GM21737 (cell line): Measurements from ENCODE around the gene CLEC4M.
"Not testable (repeated sequence)": the region's sequence is repeated elsewhere in the genome, so short reads cannot be mapped to it uniquely, and the experiment has no call there.

Experiments used
- ATAC-seq: cut with Tn5 transposase; IDR thresholded peaks from one replicate; pipeline ENCODE4 v1.9.1; 2021; ENCODE audit warnings: mild to moderate bottlenecking, moderate library complexity; ENCODE audit not compliant: unreplicated experiment

CLEC4M gene

DNA sequence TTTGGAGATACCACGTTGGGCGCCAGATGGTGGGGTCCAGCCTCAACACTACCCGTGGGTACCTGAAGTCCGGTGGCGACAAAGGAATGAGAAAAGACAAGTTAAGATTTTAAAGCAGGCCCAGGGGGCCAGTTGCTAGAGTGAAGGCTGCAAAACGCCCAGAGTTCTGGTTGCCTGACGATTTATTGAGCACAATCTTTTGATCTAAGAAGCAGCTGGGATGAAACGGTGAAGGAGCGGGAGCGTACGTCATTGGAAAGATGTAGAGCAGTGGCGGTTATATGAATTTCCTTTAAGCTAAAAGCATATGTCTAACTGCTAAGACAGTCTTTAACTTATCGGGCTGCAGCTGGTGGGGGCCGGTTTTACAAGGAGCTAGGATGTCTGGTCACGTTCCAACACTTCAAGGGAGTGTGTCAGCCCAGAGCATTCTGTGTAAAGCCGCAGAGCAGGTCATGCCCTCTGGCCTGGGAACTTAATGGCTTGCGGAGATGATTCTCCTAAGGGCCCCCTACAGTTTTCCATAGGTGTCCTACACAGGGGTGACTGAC is 38.1 kb downstream of the CLEC4M start:
- ATAC-seq, result no peak

DNA sequence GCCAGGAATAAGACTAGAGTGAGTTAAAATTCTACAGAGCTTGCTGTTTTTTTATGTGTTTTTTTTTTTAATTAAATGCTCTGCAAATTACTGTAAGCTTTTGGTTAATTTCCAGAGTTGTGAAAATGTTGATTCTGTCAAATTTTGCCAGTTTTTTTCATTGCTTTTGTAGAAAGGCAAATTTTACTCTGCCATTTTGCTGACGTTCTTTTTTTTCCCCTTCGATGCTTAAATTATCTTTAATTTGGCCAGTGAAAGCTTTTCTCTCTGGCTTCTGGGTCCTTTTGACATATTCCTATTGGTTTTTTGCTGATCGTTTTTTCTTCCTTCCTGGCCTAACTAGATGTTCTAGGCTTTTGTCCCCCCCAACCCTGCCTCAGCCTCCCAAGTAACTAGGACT is 43.2 kb downstream of the CLEC4M start:
- ATAC-seq, result no peak

GRCh38 chr19:7806876-7807275 is 43.8 kb downstream of the CLEC4M start:
- ATAC-seq, result no peak

GRCh38 chr19:7808108-7808507 is 45.1 kb downstream of the CLEC4M start:
- no peak for ATAC-seq

DNA sequence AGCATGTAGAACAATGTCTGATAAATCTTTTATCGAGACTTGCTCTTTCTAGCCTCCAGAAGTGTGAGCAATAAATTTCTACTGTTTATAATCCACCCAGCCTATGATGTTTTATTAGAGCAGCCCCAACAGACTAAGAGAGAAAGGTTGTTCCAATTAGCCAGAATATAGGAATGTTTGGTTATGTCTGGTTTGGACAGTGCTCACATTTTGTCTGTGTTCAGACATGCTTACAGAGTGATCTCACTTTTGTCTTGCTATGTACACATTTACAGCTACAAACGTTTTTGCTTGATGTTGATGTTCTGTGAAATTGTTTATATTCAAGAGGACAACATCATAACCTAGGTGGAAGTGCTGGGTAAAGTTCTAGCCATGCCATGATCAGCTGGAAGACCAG is 48.9 kb downstream of the CLEC4M start:
- no peak for ATAC-seq

DNA sequence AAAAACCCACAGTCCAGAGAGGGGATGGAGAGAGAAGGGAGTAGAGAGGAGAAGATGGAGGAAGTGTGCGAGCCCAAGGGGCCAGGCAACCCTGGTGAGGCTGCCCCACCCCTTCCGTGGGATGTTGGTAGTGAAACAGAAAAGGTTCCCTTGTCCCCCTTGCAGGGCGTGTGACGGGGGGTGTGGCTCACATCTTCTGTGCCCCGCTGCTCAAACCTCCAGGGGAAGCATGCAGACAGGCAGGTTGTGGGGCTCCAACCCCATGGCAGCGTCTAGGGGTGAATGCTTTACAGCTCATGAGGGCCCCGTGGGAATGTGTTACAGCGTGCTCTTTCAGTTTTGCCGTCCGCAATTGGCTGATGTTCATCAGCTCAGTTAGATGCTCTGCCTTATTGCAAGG is 52.3 kb downstream of the CLEC4M start:
- no peak for ATAC-seq

DNA sequence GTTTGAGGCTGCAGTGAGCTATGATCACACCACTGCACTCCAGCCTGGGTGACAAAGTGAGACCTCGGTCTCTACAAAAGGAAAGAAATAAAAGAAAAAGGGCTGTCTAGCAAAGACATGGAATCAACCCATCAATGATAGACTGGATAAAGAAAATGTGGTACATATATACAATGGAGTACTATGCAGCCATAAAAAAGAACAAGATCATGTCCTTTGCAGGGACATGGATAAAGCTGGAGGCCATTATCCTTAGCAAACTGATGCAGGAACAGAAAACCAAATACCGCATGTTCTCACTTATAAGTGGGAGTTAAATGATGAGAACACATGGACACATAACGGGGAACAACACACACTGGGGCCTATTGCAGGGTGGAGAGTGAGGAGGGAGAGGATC is 53.0 kb downstream of the CLEC4M start:
- ATAC-seq, result not testable (repeated sequence)

DNA sequence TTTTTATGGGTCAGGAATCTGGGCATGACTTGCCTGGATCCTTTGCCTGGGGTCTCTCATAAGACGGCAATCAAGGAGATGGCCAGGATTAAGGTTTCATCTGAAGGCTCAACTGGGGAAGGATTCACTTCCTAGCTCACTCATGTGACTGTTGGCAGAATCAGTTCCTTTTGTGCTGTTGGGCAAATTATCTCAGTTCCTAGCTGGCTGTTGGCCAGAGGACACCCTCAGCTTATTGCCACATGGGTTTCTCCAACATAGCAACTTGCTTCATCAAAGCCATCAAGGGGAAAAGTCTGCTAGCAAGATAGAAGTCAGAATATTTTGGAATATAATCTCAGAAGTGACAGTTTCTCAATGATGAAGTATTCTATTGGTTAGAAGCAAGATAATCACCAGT is 54.8 kb downstream of the CLEC4M start:
- no peak for ATAC-seq

GRCh38 chr19:7818806-7819205 is 55.8 kb downstream of the CLEC4M start:
- ATAC-seq, result no peak
